GM23338 (cell line): ENCODE data around the gene RUNDC3A.

Source experiments
- CREB1 ChIP-seq: fragments of 250-450 bp; sonication (Bioruptor Pico); IDR thresholded peaks from 2 replicates; pipeline ENCODE4 v1.5.0; 2020; ENCODE audit warnings: low read depth, mild to moderate bottlenecking, moderate library complexity
- EZH2 ChIP-seq: fragments of 200-600 bp; sonication (generic); IDR thresholded peaks from one replicate; pipeline ENCODE4 v1.8.0; 2017; ENCODE audit warnings: antibody characterized with exemption, mild to moderate bottlenecking, low read depth; ENCODE audit not compliant: unreplicated experiment
- EZH2phosphoT487 ChIP-seq: fragments of 200-600 bp; sonication (generic); IDR thresholded peaks from one replicate; pipeline ENCODE4 v1.8.1; 2018; ENCODE audit warnings: antibody characterized with exemption; ENCODE audit not compliant: unreplicated experiment
- JUNB ChIP-seq: IDR thresholded peaks from one replicate; pipeline ENCODE4 v1.6.1; 2016; ENCODE audit warnings: antibody characterized with exemption; ENCODE audit not compliant: unreplicated experiment
- NANOG ChIP-seq: IDR thresholded peaks from 2 replicates; pipeline ENCODE4 v1.6.1; 2016; ENCODE audit warnings: antibody characterized with exemption, borderline replicate concordance
- POLR2AphosphoS5 ChIP-seq: IDR thresholded peaks from 2 replicates; pipeline ENCODE4 v1.6.1; 2016; ENCODE audit warnings: antibody characterized with exemption, low read depth
- STAT1 ChIP-seq: IDR thresholded peaks from one replicate; pipeline ENCODE4 v1.6.1; 2016; ENCODE audit warnings: antibody characterized with exemption; ENCODE audit not compliant: unreplicated experiment
- ZNF114 ChIP-seq: fragments of 250-450 bp; sonication (Bioruptor Pico); IDR thresholded peaks from 2 replicates; pipeline ENCODE4 v1.5.0; 2020; ENCODE audit warnings: mild to moderate bottlenecking, moderate library complexity
- ZNF331 ChIP-seq: fragments of 250-450 bp; sonication (Bioruptor Pico); IDR thresholded peaks from 2 replicates; pipeline ENCODE4 v1.5.0; 2020; ENCODE audit warnings: low read depth, mild to moderate bottlenecking, moderate library complexity
- TF ChIP-seq, protein P1 (sequence below), 2 experiments: fragments of 200-600 bp in 1 of 2; sonication (generic) in 1 of 2; conservative IDR thresholded peaks; 2 replicates each; pipeline versions ENCODE4 v1.5.1 to v1.6.1; 2016 to 2017; ENCODE audit warnings: antibody characterized with exemption in 2 of 2, low read depth in 2 of 2, mild to moderate bottlenecking in 2 of 2, moderate library complexity in 1 of 2
- TF ChIP-seq, protein P2 (sequence below): IDR thresholded peaks from one replicate; pipeline ENCODE4 v1.6.1; 2018; ENCODE audit warnings: antibody characterized with exemption; ENCODE audit not compliant: unreplicated experiment
- TF ChIP-seq, protein P3 (sequence below): IDR thresholded peaks from 2 replicates; pipeline ENCODE4 v1.6.1; 2016; ENCODE audit warnings: antibody characterized with exemption
- TF ChIP-seq, protein P4 (sequence below): fragments of 250-450 bp; sonication (Bioruptor Pico); IDR thresholded peaks from 2 replicates; pipeline ENCODE4 v1.5.0; 2020; ENCODE audit warnings: mild to moderate bottlenecking, moderate library complexity

DNA sequence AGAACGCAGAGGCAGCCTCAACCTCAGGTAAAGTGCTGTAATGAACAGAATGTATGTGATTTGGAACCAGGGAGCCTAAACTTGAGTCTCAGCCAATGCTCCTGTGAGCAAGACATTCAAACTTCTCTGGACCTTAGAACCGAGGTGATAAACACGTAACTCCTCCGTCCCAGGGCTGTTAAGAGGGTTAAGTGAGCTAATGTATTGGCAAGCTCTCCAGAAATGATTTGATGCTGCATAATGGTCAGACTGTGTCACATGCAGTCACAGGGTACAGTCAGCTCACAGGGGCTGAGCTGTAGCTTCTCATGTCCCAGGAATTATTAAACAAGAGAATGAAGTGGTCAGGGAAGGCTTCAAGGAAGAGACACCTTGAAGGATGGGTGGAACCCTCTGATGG lies 30.4 kb upstream of the RUNDC3A start:
- TF ChIP-seq, protein P1, sequence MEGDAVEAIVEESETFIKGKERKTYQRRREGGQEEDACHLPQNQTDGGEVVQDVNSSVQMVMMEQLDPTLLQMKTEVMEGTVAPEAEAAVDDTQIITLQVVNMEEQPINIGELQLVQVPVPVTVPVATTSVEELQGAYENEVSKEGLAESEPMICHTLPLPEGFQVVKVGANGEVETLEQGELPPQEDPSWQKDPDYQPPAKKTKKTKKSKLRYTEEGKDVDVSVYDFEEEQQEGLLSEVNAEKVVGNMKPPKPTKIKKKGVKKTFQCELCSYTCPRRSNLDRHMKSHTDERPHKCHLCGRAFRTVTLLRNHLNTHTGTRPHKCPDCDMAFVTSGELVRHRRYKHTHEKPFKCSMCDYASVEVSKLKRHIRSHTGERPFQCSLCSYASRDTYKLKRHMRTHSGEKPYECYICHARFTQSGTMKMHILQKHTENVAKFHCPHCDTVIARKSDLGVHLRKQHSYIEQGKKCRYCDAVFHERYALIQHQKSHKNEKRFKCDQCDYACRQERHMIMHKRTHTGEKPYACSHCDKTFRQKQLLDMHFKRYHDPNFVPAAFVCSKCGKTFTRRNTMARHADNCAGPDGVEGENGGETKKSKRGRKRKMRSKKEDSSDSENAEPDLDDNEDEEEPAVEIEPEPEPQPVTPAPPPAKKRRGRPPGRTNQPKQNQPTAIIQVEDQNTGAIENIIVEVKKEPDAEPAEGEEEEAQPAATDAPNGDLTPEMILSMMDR (conservative IDR thresholded peaks at IDR 0.05; ENCODE audit: low read depth in 2 of 2): no peak
- no peak for TF ChIP-seq POLR2AphosphoS5
- TF ChIP-seq, protein P2, sequence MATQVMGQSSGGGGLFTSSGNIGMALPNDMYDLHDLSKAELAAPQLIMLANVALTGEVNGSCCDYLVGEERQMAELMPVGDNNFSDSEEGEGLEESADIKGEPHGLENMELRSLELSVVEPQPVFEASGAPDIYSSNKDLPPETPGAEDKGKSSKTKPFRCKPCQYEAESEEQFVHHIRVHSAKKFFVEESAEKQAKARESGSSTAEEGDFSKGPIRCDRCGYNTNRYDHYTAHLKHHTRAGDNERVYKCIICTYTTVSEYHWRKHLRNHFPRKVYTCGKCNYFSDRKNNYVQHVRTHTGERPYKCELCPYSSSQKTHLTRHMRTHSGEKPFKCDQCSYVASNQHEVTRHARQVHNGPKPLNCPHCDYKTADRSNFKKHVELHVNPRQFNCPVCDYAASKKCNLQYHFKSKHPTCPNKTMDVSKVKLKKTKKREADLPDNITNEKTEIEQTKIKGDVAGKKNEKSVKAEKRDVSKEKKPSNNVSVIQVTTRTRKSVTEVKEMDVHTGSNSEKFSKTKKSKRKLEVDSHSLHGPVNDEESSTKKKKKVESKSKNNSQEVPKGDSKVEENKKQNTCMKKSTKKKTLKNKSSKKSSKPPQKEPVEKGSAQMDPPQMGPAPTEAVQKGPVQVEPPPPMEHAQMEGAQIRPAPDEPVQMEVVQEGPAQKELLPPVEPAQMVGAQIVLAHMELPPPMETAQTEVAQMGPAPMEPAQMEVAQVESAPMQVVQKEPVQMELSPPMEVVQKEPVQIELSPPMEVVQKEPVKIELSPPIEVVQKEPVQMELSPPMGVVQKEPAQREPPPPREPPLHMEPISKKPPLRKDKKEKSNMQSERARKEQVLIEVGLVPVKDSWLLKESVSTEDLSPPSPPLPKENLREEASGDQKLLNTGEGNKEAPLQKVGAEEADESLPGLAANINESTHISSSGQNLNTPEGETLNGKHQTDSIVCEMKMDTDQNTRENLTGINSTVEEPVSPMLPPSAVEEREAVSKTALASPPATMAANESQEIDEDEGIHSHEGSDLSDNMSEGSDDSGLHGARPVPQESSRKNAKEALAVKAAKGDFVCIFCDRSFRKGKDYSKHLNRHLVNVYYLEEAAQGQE: no peak
- no peak for TF ChIP-seq EZH2phosphoT487
- TF ChIP-seq STAT1: no peak
- no peak for TF ChIP-seq ZNF114
- no peak for TF ChIP-seq EZH2
- no peak for TF ChIP-seq JUNB
- no peak for TF ChIP-seq CREB1 (CRISPR knock-in tag)
- TF ChIP-seq, protein P3, sequence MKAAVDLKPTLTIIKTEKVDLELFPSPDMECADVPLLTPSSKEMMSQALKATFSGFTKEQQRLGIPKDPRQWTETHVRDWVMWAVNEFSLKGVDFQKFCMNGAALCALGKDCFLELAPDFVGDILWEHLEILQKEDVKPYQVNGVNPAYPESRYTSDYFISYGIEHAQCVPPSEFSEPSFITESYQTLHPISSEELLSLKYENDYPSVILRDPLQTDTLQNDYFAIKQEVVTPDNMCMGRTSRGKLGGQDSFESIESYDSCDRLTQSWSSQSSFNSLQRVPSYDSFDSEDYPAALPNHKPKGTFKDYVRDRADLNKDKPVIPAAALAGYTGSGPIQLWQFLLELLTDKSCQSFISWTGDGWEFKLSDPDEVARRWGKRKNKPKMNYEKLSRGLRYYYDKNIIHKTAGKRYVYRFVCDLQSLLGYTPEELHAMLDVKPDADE: no peak
- no peak for TF ChIP-seq NANOG
- TF ChIP-seq ZNF331 (CRISPR knock-in tag): no peak
- TF ChIP-seq, protein P4, sequence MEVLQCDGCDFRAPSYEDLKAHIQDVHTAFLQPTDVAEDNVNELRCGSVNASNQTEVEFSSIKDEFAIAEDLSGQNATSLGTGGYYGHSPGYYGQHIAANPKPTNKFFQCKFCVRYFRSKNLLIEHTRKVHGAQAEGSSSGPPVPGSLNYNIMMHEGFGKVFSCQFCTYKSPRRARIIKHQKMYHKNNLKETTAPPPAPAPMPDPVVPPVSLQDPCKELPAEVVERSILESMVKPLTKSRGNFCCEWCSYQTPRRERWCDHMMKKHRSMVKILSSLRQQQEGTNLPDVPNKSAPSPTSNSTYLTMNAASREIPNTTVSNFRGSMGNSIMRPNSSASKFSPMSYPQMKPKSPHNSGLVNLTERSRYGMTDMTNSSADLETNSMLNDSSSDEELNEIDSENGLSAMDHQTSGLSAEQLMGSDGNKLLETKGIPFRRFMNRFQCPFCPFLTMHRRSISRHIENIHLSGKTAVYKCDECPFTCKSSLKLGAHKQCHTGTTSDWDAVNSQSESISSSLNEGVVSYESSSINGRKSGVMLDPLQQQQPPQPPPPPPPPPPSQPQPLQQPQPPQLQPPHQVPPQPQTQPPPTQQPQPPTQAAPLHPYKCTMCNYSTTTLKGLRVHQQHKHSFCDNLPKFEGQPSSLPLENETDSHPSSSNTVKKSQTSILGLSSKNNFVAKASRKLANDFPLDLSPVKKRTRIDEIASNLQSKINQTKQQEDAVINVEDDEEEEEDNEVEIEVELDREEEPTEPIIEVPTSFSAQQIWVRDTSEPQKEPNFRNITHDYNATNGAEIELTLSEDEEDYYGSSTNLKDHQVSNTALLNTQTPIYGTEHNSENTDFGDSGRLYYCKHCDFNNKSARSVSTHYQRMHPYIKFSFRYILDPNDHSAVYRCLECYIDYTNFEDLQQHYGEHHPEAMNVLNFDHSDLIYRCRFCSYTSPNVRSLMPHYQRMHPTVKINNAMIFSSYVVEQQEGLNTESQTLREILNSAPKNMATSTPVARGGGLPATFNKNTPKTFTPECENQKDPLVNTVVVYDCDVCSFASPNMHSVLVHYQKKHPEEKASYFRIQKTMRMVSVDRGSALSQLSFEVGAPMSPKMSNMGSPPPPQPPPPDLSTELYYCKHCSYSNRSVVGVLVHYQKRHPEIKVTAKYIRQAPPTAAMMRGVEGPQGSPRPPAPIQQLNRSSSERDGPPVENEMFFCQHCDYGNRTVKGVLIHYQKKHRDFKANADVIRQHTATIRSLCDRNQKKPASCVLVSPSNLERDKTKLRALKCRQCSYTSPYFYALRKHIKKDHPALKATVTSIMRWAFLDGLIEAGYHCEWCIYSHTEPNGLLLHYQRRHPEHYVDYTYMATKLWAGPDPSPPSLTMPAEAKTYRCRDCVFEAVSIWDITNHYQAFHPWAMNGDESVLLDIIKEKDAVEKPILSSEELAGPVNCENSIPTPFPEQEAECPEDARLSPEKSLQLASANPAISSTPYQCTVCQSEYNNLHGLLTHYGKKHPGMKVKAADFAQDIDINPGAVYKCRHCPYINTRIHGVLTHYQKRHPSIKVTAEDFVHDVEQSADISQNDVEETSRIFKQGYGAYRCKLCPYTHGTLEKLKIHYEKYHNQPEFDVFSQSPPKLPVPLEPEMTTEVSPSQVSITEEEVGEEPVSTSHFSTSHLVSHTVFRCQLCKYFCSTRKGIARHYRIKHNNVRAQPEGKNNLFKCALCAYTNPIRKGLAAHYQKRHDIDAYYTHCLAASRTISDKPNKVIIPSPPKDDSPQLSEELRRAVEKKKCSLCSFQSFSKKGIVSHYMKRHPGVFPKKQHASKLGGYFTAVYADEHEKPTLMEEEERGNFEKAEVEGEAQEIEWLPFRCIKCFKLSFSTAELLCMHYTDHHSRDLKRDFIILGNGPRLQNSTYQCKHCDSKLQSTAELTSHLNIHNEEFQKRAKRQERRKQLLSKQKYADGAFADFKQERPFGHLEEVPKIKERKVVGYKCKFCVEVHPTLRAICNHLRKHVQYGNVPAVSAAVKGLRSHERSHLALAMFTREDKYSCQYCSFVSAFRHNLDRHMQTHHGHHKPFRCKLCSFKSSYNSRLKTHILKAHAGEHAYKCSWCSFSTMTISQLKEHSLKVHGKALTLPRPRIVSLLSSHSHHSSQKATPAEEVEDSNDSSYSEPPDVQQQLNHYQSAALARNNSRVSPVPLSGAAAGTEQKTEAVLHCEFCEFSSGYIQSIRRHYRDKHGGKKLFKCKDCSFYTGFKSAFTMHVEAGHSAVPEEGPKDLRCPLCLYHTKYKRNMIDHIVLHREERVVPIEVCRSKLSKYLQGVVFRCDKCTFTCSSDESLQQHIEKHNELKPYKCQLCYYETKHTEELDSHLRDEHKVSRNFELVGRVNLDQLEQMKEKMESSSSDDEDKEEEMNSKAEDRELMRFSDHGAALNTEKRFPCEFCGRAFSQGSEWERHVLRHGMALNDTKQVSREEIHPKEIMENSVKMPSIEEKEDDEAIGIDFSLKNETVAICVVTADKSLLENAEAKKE (CRISPR knock-in tag): no peak
